ENCODE results near the gene NDUFS2.

The NDUFS2 gene

GRCh38 chr1:161201836-161202712 is at the start of gene NDUFS2:
NDUFS2 (plus strand) TSS chr1:161202367; CDS start chr1:161202386, 19 bp downstream.
- peak; percentile 95 to 96 for DNase-seq

GRCh38 chr1:161153176-161153575 is 49.0 kb upstream of the NDUFS2 start:
- DNase-seq = no peak

- DNase-seq = peak; percentile 72 to 78
These were observed 48.4 kb upstream of the NDUFS2 start, which contains the start of gene UFC1 for GRCh38 chr1:161153682-161154337. UFC1 (plus strand) TSS chr1:161153978; CDS start chr1:161153998, 20 bp downstream.

- no peak for DNase-seq
These were observed 44.3 kb upstream of the NDUFS2 start for GRCh38 chr1:161157867-161158266.

- DNase-seq = no peak
These were observed 43.7 kb upstream of the NDUFS2 start for GRCh38 chr1:161158316-161159010.

- DNase-seq = peak; percentile 88
These were observed 42.9 kb upstream of the NDUFS2 start, which contains the start of gene USP21 for GRCh38 chr1:161159087-161159912. USP21 (plus strand) TSS chr1:161159500; CDS start chr1:161160641, 1,141 bp downstream.

GRCh38 chr1:161159913-161160243 is 42.3 kb upstream of the NDUFS2 start:
- DNase-seq = no peak

GRCh38 chr1:161160671-161161145 is 41.5 kb upstream of the NDUFS2 start:
- DNase-seq = no peak

GRCh38 chr1:161161652-161162051 is 40.5 kb upstream of the NDUFS2 start:
- DNase-seq = no peak

GRCh38 chr1:161162052-161162451 is 40.1 kb upstream of the NDUFS2 start:
- no peak for DNase-seq

- DNase-seq = no peak
These were observed 39.4 kb upstream of the NDUFS2 start for GRCh38 chr1:161162806-161163205.

GRCh38 chr1:161163793-161164192 is 38.4 kb upstream of the NDUFS2 start:
- no peak for DNase-seq

GRCh38 chr1:161164901-161165610 is 37.1 kb upstream of the NDUFS2 start:
- no peak for DNase-seq

- peak; percentile 85 to 88 for DNase-seq
These were observed 36.2 kb upstream of the NDUFS2 start, which contains the start of gene PPOX for GRCh38 chr1:161165742-161166668. PPOX (plus strand) TSS chr1:161166426; CDS start chr1:161166848, 422 bp downstream.

GRCh38 chr1:161166669-161167548 is 35.3 kb upstream of the NDUFS2 start:
- no peak for DNase-seq

GRCh38 chr1:161168906-161169305 is 33.3 kb upstream of the NDUFS2 start:
- DNase-seq = no peak

- no peak for DNase-seq
These were observed 31.0 kb upstream of the NDUFS2 start for GRCh38 chr1:161171191-161171590.

GRCh38 chr1:161171696-161172095 is 30.5 kb upstream of the NDUFS2 start:
- no peak for DNase-seq

GRCh38 chr1:161172349-161172748 is 29.8 kb upstream of the NDUFS2 start:
- no peak for DNase-seq
